MM.1S (cell line): ENCODE results near the gene PLEK2.

ENCODE experiments used
- DNase-seq: peaks from one replicate; pipeline ENCODE4 v3.0.0-alpha.2; 2015
- H2AFZ ChIP-seq: fragments of 300-600 bp; sonication (generic); 2 replicates; pipeline ENCODE4 v1.6.0; 2016; ENCODE audit warnings: antibody characterized with exemption, low read length
- H3F3A ChIP-seq: fragments of 300-600 bp; sonication (generic); 2 replicates; pipeline ENCODE4 v1.6.1; 2016; ENCODE audit warnings: mild to moderate bottlenecking, antibody characterized with exemption, low read length, moderate library complexity, mixed read lengths; ENCODE audit not compliant: insufficient read depth
- H3K27ac ChIP-seq: fragments of 300-600 bp; sonication (generic); 2 replicates; pipeline ENCODE4 v1.5.1; 2016; ENCODE audit warnings: mild to moderate bottlenecking, low read length
- H3K27me3 ChIP-seq: fragments of 300-600 bp; sonication (generic); replicated peaks from 2 replicates; pipeline ENCODE4 v1.6.0; 2016; ENCODE audit warnings: low read length; ENCODE audit not compliant: insufficient read depth
- H3K36me3 ChIP-seq: fragments of 300-600 bp; sonication (generic); replicated peaks from 2 replicates; pipeline ENCODE4 v1.6.1; 2016; ENCODE audit warnings: mild to moderate bottlenecking, low read length, mixed read lengths; ENCODE audit not compliant: insufficient read depth
- H3K4me1 ChIP-seq: fragments of 300-600 bp; sonication (generic); 2 replicates; pipeline ENCODE4 v1.6.1; 2016; ENCODE audit warnings: low read length, mixed read lengths
- H3K4me2 ChIP-seq: fragments of 300-600 bp; sonication (generic); 2 replicates; pipeline ENCODE4 v1.6.0; 2016; ENCODE audit warnings: low read depth, low read length
- H3K4me3 ChIP-seq: fragments of 300-600 bp; sonication (generic); 2 replicates; pipeline ENCODE4 v1.5.1; 2016; ENCODE audit warnings: low read length, mixed read lengths
- H3K79me2 ChIP-seq: fragments of 300-600 bp; sonication (generic); 2 replicates; pipeline ENCODE4 v1.6.1; 2016; ENCODE audit warnings: mixed run types, low read length, mixed read lengths
- H3K9ac ChIP-seq: fragments of 300-600 bp; sonication (generic); 2 replicates; pipeline ENCODE4 v1.6.1; 2016; ENCODE audit warnings: low read length, mixed read lengths
- H3K9me2 ChIP-seq: fragments of 300-600 bp; sonication (generic); replicated peaks from 2 replicates; pipeline ENCODE4 v1.6.1; 2016; ENCODE audit warnings: mild to moderate bottlenecking, low read length, mixed read lengths; ENCODE audit not compliant: insufficient read depth
- H3K9me3 ChIP-seq: fragments of 300-600 bp; sonication (generic); replicated peaks from 2 replicates; pipeline ENCODE4 v1.6.1; 2016; ENCODE audit warnings: mild to moderate bottlenecking, low read length, mixed read lengths; ENCODE audit not compliant: insufficient read depth
- H4K20me1 ChIP-seq: fragments of 300-600 bp; sonication (generic); 2 replicates; pipeline ENCODE4 v1.6.1; 2016; ENCODE audit warnings: mild to moderate bottlenecking, low read length, moderate library complexity, mixed read lengths; ENCODE audit not compliant: insufficient read depth
- CTCF ChIP-seq: fragments of 300-600 bp; sonication (generic); IDR thresholded peaks from 2 replicates; pipeline ENCODE4 v1.5.1; 2016; ENCODE audit warnings: antibody characterized with exemption, low read length, mixed read lengths
- EZH2 ChIP-seq: fragments of 300-600 bp; sonication (generic); optimal IDR thresholded peaks from 2 replicates; pipeline ENCODE3; 2017; ENCODE audit warnings: low read depth, mild to moderate bottlenecking, antibody characterized with exemption, low read length, mixed read lengths
- EZH2phosphoT487 ChIP-seq: fragments of 300-600 bp; sonication (generic); IDR thresholded peaks from 2 replicates; pipeline ENCODE4 v1.6.1; 2018; ENCODE audit warnings: antibody characterized with exemption, low read length

Gene PLEK2

GRCh38 chr14:67421356-67422224, 9.6 kb upstream of the PLEK2 start:
- H4K20me1 ChIP-seq = no peaks in the 10 kb centered on the region
- H3K27ac ChIP-seq = no peak overlapping the region
- H3K27me3 ChIP-seq = no peaks in the 10 kb centered on the region
- no peak overlapping the region for H2AFZ ChIP-seq
- no peaks in the 10 kb centered on the region for H3K36me3 ChIP-seq
- no peak overlapping the region for H3K4me2 ChIP-seq
- H3K9me3 ChIP-seq = no peaks in the 10 kb centered on the region
- no peaks in the 10 kb centered on the region for H3F3A ChIP-seq
- H3K4me1 ChIP-seq = 0 out of 2 replicates have a peak, but pooled peaks cover 4% of the 10 kb centered on the region
- H3K9ac ChIP-seq = no peak overlapping the region
- H3K79me2 ChIP-seq = no peaks in the 10 kb centered on the region
- no peak for TF ChIP-seq EZH2phosphoT487
- no peak for TF ChIP-seq CTCF
- no peak for TF ChIP-seq EZH2
- no peaks in the 10 kb centered on the region for H3K9me2 ChIP-seq
- H3K4me3 ChIP-seq = no peak overlapping the region
- DNase-seq = no peak

- peak; percentile 43 for DNase-seq
- Histone ChIP-seq H4K20me1 (no peaks in the 10 kb centered on the region), H3K27ac (no peak overlapping the region), H3K4me2 (no peak overlapping the region), H3K79me2 (no peaks in the 10 kb centered on the region), H3K9ac (no peak overlapping the region), H3K4me1 (no peaks in the 10 kb centered on the region), H2AFZ (no peak overlapping the region), H3K27me3 (no peaks in the 10 kb centered on the region), H3K9me2 (no peaks in the 10 kb centered on the region), H3F3A (no peaks in the 10 kb centered on the region), H3K9me3 (no peaks in the 10 kb centered on the region), H3K36me3 (no peaks in the 10 kb centered on the region), H3K4me3 (no peak overlapping the region)
- TF ChIP-seq CTCF = peak; percentile 67
- TF ChIP-seq EZH2phosphoT487 = no peak
These were observed 8.3 kb upstream of the PLEK2 start for GRCh38 chr14:67420102-67420739.

GRCh38 chr14:67418401-67419191, 6.6 kb upstream of the PLEK2 start:
- Histone ChIP-seq H3K27ac (no peak overlapping the region), H3K4me2 (no peak overlapping the region), H3K4me1 (no peaks in the 10 kb centered on the region)

More at GRCh38 chr14:67418401-67419191, 6.6 kb upstream of the PLEK2 start:
- H2AFZ ChIP-seq = no peak overlapping the region
- H3K9me2 ChIP-seq = no peaks in the 10 kb centered on the region
- H3K9me3 ChIP-seq = no peaks in the 10 kb centered on the region
- no peaks in the 10 kb centered on the region for H3K36me3 ChIP-seq
- no peaks in the 10 kb centered on the region for H3K27me3 ChIP-seq
- H3K79me2 ChIP-seq = no peaks in the 10 kb centered on the region
- no peak overlapping the region for H3K4me3 ChIP-seq
- H4K20me1 ChIP-seq = no peaks in the 10 kb centered on the region
- H3F3A ChIP-seq = no peaks in the 10 kb centered on the region
- no peak overlapping the region for H3K9ac ChIP-seq
- no peak for TF ChIP-seq EZH2phosphoT487
- no peak for TF ChIP-seq EZH2
- no peak for TF ChIP-seq CTCF
- DNase-seq = no peak
